Measurements from ENCODE around the gene SHROOM3.

DNA sequence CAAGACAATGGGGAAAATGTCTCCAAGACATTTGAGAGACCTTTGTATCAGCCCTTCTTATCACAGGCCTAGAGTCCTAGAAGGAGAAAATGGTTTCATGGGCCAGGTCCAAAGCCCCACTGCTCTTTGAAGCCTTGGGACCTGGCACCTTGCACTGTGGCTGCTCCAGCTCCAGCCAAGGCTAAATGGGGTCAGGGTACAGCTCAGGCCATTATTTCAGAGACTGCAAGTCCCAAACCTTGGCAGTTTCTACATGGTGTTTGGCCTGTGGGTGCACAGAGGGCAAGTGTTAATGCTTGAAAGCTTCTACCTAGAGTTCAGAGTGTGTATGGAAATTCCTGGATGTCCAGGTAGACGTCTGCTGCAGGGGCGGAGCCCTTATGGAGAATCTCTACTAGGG is 28.5 kb downstream of the SHROOM3 start:
- TF ChIP-seq MXI1 (conservative IDR thresholded peaks at IDR 0.05; ENCODE audit: poor library complexity, severe bottlenecking) (no peak), CTCF (IDR thresholded peaks at IDR 0.05; ENCODE audit: poor library complexity, severe bottlenecking) (no peak), POLR2AphosphoS5 (IDR thresholded peaks at IDR 0.05) (no peak), EP300 (conservative IDR thresholded peaks at IDR 0.05; ENCODE audit: poor library complexity, severe bottlenecking) (no peak), TAF1 (IDR thresholded peaks at IDR 0.05; ENCODE audit: low read depth) (no peak), EZH2 (IDR thresholded peaks at IDR 0.05; ENCODE audit: borderline replicate concordance, insufficient read depth, low read length, poor library complexity, severe bottlenecking) (no peak), SMC3 (conservative IDR thresholded peaks at IDR 0.05; ENCODE audit: poor library complexity) (no peak)
- TF ChIP-seq, protein P1, sequence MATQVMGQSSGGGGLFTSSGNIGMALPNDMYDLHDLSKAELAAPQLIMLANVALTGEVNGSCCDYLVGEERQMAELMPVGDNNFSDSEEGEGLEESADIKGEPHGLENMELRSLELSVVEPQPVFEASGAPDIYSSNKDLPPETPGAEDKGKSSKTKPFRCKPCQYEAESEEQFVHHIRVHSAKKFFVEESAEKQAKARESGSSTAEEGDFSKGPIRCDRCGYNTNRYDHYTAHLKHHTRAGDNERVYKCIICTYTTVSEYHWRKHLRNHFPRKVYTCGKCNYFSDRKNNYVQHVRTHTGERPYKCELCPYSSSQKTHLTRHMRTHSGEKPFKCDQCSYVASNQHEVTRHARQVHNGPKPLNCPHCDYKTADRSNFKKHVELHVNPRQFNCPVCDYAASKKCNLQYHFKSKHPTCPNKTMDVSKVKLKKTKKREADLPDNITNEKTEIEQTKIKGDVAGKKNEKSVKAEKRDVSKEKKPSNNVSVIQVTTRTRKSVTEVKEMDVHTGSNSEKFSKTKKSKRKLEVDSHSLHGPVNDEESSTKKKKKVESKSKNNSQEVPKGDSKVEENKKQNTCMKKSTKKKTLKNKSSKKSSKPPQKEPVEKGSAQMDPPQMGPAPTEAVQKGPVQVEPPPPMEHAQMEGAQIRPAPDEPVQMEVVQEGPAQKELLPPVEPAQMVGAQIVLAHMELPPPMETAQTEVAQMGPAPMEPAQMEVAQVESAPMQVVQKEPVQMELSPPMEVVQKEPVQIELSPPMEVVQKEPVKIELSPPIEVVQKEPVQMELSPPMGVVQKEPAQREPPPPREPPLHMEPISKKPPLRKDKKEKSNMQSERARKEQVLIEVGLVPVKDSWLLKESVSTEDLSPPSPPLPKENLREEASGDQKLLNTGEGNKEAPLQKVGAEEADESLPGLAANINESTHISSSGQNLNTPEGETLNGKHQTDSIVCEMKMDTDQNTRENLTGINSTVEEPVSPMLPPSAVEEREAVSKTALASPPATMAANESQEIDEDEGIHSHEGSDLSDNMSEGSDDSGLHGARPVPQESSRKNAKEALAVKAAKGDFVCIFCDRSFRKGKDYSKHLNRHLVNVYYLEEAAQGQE (IDR thresholded peaks at IDR 0.05; ENCODE audit: borderline replicate concordance): no peak

All from neural cell (in vitro differentiated cells).